Panc1 (cell line): Measurements from ENCODE around the gene CD4.

Source experiments
- POLR2AphosphoS5 ChIP-seq: IDR thresholded peaks from 2 replicates; pipeline ENCODE4 v1.6.1; 2012; ENCODE audit warnings: mild to moderate bottlenecking, low read depth, low read length, moderate library complexity
- REST ChIP-seq, 2 experiments: IDR thresholded peaks; 2 replicates each; pipeline ENCODE4 v1.6.1; 2011 to 2012; ENCODE audit warnings: low read depth in 2 of 2, control low read depth in 1 of 2, low read length in 1 of 2, mild to moderate bottlenecking in 1 of 2, moderate library complexity in 1 of 2; ENCODE audit not compliant: insufficient read depth in 1 of 2
- SIN3A ChIP-seq: IDR thresholded peaks from 2 replicates; pipeline ENCODE4 v1.6.1; 2012; ENCODE audit warnings: low read depth, mild to moderate bottlenecking, low read length, moderate library complexity, borderline replicate concordance; ENCODE audit not compliant: insufficient read depth
- TCF7L2 ChIP-seq: IDR thresholded peaks from 2 replicates; pipeline ENCODE4 v1.6.1; 2011; ENCODE audit warnings: mild to moderate bottlenecking, low read depth, low read length, inconsistent platforms
- TF ChIP-seq, protein P1 (sequence below): fragments of 450-650 bp; IDR thresholded peaks from 2 replicates; pipeline ENCODE4 v1.5.1; 2017; ENCODE audit warnings: mild to moderate bottlenecking

GRCh38 chr12:6843118-6843902, 54.0 kb downstream of the CD4 start:
- TF ChIP-seq POLR2AphosphoS5 (no peak), REST (IDR thresholded peaks at IDR 0.05; ENCODE audit: insufficient read depth in 1 of 2, low read depth in 2 of 2, low read length in 1 of 2) (no peak), TCF7L2 (no peak), SIN3A (no peak)
- TF ChIP-seq, protein P1, sequence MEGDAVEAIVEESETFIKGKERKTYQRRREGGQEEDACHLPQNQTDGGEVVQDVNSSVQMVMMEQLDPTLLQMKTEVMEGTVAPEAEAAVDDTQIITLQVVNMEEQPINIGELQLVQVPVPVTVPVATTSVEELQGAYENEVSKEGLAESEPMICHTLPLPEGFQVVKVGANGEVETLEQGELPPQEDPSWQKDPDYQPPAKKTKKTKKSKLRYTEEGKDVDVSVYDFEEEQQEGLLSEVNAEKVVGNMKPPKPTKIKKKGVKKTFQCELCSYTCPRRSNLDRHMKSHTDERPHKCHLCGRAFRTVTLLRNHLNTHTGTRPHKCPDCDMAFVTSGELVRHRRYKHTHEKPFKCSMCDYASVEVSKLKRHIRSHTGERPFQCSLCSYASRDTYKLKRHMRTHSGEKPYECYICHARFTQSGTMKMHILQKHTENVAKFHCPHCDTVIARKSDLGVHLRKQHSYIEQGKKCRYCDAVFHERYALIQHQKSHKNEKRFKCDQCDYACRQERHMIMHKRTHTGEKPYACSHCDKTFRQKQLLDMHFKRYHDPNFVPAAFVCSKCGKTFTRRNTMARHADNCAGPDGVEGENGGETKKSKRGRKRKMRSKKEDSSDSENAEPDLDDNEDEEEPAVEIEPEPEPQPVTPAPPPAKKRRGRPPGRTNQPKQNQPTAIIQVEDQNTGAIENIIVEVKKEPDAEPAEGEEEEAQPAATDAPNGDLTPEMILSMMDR = no peak
